ENCODE results near the gene TK2.
"Not testable (repeated sequence)": the region's sequence is repeated elsewhere in the genome, so short reads cannot be mapped to it uniquely, and the experiment has no call there.

TK2 gene

GRCh38 chr16:66569827-66570405, 20.0 kb upstream of the TK2 start:
- no peak for DNase-seq

DNA sequence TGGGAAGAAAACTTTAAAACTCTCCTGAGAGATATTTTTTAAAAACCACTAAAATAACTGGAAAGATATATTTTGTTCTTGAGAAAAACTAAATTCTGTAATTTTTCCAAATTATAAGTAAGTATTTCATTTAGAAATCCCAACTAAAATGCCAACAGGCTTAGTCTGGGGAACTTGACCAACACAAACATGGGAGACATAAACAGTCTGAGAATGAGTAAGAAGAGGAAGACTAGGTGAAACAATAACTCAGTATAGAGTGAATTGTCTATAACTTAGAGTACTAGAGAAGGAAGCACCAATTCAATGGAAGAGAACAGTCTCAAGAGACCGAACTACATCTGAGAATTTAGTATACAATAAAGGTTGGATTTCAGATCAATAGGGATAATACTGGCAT, 19.2 kb upstream of the TK2 start:
- no peak for DNase-seq

DNA sequence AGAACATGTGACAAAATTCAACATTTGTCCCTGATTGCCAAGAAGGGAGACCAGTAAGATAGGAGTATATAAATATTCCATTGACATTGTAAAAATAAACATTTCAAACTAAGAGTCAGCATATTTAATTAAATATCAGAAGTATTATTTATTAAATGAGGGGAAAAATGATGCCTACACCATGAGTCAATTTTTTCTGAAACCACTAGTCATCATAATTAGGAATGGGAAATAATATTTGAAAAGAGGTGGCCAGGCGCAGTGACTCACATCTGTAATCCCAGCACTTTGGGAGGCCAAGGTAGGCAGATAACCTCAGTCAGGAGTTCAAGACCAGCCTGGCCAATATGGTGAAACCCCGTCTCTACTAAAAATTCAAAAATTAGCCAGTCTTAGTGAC, 18.4 kb upstream of the TK2 start:
- DNase-seq, result no peak

DNA sequence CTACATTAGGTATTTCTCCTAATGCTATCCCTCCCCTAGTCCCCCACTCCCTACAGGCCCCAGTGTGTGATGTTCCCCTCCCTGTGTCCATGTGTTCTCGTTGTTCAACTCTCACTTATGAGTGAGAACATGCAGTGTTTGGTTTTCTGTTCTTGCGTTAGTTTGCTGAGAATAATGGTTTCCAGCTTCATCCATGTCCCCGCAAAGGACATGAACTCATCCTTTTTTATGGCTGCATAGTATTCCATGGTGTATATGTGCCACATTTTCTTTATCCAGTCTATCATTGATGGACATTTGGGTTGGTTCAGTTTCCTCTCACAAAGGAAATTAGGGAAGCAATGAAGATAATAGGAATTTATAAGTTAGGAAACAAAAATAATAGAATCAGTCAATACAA, 17.3 kb upstream of the TK2 start:
- not testable (repeated sequence) for DNase-seq

DNA sequence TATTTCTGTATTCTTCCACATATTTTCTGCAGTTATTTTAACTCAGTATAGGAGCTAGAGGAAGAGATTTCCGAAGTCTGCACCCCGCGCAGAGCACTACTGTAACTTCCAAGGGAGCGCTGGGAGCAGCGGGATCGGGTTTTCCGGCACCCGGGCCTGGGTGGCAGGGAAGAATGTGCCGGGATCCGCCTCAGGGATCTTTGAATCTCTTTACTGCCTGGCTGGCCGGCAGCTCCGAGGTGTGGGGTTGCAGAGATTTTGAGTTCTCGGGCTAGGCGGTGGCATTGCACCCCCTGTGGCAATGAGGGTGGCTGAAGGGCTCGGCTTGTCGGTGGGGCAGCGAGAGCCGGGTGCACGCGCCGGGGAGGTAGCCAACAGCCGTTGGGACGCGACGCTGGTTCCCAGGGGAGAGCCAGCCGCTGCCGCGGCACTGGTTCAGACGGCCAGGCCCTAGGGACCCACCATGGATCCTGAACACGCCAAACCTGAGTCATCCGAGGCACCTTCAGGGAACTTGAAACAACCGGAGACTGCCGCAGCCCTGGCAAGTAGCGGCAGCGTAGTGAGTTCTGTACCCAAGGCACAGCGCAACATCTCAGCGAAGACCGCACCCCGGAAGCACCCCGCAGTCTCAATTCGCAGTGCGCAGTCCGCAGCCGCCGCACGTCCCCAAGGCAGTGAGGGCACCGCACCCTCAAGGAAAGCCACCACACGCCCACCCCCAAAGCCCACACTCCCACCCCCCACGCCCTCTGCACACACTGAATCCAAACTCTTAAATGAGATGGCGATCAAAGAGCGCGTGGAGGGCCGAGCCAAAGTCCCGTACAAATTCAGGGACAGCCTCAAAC, 16.4 kb upstream of the TK2 start, which contains the start of gene CMTM1:
TSS of gene CMTM1 (plus strand) at position 389 of the 851 bp plus-strand sequence. CDS start at position 464, 75 bp downstream.
- DNase-seq, result no peak

DNA sequence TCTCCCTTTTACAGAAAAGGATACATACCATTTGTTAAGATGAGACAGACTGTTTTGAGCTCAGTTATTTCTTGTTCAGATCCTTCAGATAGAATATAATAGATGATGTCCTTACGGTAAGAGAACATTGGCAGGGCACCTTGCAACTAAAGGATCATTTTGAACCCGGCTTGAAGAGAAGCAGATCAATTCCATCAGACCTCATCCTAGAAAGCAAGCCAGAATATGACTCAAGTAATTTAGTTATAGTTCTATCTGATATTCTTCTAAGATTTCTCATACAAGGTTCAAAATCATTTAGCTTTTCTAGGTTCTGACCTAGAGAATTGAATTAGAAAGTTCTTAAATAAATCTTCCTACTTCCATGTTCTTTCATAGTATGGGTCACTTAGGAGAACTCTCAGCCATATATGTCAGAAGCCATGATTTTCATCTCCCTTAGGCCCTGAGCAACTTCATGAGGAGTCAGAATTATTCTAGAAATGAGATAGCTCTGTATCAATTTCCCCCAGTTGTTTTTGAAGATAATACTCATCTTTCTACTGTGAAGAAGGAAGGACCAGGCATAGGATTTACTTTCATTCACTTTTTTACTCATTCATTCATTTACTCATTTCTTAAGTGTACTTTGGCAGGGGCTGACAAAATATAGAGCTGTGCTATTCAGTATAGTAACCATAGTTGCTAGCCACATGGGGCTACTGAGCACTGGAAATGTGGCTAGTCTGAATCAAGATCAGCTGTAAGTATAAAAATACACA, 13.8 kb upstream of the TK2 start:
- no peak for DNase-seq

GRCh38 chr16:66562986-66563385, 13.1 kb upstream of the TK2 start:
- no peak for DNase-seq

DNA sequence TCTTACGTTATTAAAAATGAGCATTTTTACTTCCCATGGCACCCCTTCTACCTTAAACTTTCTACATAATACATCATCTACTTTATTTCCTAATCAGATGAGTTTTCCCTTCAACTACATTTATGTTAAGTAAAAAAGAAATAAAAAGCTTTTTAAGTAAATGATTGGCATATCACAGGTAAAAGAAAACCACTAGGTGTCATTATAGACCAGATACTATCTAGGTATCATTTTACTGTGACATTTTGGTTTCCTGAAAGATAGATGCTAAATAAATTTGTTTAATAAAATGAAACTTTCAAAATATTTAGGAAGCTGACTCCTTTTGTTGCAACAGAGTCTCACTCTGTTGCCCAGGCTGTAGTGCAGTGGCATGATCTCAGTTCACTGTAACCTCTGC, 12.5 kb upstream of the TK2 start:
- no peak for DNase-seq

GRCh38 chr16:66561381-66562080, 11.6 kb upstream of the TK2 start:
- DNase-seq, result no peak

DNA sequence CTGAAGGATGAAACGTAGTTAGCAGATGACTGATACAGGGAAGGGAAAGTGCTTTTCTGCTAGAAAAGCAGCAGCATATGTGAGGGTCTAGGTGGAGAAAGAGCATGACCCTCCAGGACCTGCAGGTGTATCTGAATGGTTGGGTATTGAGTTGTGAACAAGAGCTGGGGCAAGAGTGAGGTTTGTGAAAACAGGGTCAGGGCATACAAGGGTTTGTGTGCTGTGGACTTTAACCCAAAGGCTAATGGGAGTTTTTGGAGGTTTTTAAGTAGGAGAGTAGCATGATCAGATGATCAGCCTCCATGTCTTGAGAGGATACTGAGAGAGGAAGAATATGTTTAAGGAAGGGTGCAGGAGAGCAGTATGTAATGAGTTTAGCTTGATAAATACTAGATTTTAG, 10.2 kb upstream of the TK2 start:
- DNase-seq, result no peak

GRCh38 chr16:66554495-66554894, 4.6 kb upstream of the TK2 start:
- DNase-seq, result no peak

DNA sequence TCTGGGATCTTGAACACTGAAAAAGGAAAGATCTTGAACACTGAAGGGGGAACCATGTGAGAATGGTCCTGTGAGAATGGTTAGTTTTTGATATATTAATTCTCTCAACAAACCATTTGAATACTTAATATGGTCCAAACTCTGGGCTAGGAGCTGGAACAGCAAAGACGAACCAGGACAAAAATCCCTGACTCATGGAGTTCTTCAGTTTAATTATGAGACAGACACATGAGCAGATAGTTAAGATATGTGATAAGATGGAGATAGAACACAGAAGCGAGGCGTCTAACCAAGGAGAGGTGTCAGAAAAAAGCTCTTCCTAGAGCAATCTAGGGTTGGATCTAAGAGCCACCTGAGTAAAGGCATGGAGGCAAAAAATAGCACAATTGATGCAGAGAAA, 4.1 kb upstream of the TK2 start:
- DNase-seq, result no peak

DNA sequence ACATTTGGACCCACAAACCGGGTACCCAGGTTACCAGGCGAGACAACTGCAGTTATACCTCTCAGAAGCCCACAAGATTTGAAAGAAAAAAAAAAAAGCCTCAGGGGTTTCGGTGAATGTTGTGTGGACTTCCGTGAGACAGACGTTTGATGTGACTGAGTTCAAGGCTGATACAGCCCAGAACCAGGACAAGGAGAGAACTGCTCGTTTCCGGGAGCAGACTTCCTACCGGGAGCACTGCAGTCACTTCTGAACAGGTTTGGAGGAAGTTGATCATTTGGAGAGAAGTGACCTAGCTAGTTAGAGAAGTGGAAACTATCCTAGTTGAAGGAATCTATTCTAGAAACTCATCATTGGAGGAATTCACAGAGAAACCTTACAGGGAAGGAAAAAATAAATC, 3.3 kb upstream of the TK2 start:
- no peak for DNase-seq

DNA sequence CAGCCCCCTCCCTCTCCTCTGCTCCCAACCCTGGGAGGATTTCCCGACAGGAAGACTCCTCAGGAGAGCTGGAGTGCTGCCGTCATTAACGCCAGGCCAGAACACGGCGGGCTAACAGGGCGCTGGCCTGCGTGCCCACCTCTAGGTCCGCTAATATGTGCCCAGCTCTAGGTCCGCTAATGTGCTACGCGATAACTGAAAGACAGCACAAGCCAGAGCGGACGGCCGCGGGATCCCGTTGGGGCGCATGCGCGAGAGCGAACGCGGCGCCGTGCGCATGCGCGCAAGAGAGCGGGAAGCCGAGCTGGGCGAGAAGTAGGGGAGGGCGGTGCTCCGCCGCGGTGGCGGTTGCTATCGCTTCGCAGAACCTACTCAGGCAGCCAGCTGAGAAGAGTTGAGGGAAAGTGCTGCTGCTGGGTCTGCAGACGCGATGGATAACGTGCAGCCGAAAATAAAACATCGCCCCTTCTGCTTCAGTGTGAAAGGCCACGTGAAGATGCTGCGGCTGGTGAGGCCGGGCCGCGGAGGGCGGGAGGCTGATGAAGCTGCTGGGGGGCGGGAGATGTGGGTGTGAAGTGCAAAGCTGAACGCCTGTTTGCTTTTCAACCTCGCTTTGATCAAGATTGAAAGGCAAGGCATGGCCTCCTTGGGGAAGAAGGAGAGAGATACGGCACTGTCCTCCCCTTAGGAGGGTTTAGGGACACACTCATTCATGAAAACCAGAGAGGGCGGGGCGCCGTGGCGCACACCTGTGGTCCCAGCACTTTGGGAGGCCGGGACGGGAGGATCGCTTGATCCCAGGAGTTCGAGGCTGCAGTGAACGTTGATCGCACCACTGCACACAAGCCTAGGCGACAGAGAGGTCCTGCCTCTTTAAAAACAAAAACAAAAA, 2.6 kb upstream of the TK2 start, which contains the start of gene CKLF:
TSS of gene CKLF (plus strand) at position 291 of the 892 bp plus-strand sequence. CDS start at position 431, 140 bp downstream.
- peak; percentile 77 to 89 (median 82) for DNase-seq

DNA sequence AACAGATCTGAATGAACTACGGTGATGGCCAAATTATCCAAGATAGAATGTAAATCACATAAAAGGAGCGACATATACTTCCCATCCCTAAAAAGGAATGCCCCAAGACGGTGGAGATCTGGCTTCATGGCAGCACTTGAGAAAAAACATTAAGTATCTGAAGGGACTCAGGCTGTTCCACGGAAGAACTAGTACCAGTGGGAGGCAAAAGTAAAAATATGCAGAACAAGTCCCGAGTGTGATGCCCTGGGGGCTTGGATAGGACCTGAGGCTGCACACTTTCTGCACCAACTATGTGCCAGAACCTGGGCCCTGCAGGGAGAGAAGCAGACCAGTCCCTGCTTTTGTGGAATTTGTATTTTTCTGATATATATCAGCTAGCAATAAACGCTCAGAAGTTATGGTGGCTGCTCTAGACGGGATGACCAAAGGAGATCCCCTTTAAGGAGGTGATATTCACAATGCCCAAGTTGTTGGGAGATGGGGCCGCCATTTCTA, 1.9 kb upstream of the TK2 start:
- DNase-seq, result no peak

GRCh38 chr16:66551348-66551759, 1.4 kb upstream of the TK2 start:
- DNase-seq, result peak in 2 of 4 experiments; percentile 14 to 32

DNA sequence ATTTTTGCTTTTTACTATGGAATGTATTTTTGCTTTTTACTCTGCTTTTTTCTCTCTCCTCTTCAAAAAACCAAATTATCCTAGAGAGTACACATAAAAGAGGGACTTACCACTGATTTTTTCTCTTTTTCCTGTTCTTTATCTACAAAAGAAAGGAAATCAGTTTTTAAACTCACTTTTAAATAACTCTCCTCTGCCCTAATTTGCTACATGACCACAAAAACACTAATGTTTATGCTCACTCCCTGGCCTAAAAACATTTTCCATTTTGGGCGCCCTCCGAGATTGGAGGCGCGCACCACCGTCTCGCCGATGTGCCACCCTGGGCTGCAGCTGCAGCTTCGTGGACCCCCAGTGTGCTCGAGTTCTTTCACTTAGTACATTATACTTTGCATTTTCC, 1.1 kb downstream of the TK2 start:
- DNase-seq, result no peak

DNA sequence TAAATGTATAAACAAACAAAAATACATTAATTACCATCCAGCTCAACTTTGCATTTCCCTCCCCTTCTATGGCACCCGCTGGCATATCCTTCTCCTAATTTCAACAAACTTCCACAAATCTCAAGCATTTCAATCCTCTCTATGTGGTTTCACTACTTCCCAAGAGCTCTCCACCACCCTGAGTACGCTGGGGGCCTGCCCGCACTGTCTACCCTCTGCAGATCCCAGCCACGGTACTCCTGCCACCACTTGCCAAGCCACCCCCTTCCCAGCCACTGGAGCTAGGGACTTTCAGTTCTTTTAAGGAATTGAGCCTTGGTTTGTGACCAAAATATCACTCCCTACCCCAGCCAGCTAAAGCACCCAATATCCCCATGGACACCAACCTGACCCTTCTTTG, 1.9 kb downstream of the TK2 start:
- no peak for DNase-seq

GRCh38 chr16:66547101-66547989, 2.6 kb downstream of the TK2 start:
- no peak for DNase-seq

GRCh38 chr16:66544016-66544757, 5.7 kb downstream of the TK2 start:
- DNase-seq, result no peak

Measured in activated naive CD4-positive, alpha-beta T cell (primary cell).